HG03439 (cell line): ENCODE results near the gene TOMM34.

Experiments used
- ATAC-seq: cut with Tn5 transposase; IDR thresholded peaks from one replicate; pipeline ENCODE4 v1.9.1; 2021; ENCODE audit warnings: mild to moderate bottlenecking, moderate library complexity; ENCODE audit not compliant: unreplicated experiment

TOMM34 gene

DNA sequence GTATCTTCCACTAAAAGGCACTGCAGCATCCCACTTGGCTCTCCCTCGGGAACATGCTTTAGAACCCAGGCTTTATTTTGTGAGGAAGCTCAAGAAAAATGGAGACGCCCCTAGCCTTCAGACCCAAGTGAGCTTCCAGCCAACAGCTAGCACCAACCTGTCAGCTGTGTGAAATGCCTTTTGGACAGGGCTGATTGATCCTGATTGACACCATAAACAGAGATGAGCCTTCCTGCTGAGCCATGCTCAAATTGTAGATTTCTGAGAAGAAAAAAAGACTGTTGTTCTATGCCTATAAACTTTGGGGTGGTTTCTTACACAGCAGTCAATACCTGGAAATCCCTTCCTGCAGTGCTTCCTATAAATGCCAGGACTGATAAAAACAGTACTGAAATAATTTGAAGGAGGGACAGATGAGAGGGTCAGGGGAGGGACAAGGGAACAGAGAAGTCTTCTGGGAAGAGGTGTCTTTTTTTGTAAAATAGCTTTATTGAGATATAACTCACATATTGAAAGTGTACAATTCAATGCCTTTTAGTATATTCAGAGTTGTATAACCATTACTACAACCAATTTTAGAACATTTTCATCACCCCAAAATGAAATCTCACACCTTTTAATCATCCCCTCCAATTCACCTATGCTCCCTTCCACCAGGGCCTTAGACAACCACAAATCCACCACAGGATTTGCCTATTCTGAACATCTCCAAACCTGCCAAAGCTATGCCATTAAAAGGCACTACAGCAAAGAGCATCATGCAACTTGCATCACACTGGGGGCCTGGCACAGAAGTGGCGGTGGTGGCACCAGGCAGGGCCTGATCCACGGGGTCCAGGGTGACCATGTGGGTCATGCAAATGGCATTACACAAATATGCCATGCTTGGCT, 3.4 kb upstream of the TOMM34 start:
- ATAC-seq = no peak

DNA sequence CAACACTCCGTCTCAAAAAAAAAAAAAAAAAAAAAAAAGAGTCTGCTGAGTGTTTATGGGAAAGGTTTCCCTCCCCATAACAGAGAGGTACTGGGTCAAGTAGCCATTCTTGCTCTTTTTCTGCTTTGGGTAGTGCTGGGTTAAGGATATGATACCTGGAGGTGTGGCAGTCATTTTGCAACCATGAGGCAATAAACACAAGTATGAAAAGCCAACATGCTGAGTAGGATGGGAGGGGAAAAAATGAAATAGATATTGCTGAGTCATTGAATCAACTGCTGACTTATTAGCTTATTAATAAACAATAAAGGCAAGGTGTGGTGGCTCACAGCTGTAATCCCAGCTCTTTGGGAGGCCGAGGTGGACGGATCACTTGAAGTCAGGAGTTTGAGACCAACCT, 2.3 kb upstream of the TOMM34 start:
- ATAC-seq = no peak

DNA sequence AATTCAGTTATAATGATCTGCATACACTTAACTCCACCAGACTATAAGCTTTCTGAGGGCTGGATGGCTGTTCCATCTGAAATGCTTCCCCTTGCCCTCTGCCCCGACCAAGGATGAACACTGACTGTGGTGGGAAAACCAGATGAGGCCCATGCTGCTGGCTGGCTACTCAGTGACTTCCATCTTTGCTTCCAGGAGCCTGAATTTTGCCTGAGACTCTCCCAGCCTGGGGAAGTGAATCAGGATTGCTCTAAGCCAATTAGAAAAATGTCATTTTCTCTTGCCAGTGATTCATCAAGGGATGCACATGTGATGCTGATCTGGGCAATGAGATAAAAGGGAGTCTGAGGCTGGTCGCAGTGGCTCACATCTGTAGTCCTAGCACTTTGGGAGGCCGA, 1.7 kb upstream of the TOMM34 start:
- no peak for ATAC-seq

DNA sequence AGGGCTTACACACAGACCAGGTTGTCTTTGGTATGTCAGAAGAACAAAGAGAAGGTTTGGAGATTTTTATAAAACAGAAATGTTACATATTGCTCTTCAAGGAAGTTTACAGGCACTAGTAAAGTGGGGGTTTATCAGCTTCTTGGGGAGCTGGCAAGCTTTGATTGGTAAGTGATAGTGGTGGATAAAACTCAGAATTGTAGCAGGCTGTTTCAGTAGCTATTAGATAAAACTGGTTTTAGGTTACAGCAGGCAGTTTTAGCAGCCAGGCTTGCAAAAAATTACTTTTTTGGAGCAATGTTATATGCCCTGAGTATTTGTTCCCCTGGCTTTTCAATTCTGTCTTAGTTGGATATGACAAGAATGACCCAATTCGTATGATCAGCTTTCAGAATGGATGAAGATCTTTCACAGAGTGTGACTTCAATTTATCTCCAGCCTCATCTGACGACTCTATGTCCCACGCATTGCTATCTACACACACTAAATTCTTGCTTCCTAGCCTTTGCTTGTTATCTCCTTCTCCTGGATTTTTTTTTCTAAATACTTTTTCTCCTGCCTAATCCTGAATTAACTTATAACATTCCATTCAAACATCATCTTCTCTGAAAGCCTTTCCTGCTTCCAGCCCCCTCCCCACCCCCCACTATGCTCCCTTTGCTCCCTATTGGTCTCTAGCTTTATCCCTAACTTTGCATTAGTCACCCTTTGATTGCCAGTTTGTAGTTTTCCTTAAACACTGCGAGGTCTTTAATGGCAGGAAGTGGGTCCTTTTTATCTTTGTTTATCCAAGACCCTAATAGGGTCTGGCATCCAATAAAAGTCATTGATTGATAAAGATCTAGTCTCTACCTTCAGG, 1.0 kb upstream of the TOMM34 start:
- ATAC-seq = no peak

DNA sequence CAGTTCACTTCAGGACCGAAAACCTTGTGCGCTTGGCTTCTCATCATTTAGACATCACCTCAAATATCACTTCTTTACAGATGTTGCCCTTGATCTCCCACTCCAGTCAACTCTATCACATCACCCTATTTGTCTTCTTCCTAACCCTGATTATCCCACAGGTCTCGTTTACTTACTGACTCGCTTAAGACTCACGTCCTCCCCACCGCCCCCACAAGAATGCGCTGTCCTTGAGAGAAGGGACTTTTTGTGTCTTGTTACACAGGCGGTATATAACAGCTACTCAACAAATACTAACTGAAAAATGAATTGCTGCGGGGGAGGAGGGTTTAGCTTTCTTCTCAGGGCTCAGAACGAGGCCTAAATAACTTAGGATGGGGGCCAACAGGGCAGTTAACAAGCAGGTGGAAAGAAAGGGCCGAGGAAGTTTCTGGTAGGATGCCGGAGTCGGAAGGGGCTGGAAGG, 527 bp downstream of the TOMM34 start:
- ATAC-seq = no peak

DNA sequence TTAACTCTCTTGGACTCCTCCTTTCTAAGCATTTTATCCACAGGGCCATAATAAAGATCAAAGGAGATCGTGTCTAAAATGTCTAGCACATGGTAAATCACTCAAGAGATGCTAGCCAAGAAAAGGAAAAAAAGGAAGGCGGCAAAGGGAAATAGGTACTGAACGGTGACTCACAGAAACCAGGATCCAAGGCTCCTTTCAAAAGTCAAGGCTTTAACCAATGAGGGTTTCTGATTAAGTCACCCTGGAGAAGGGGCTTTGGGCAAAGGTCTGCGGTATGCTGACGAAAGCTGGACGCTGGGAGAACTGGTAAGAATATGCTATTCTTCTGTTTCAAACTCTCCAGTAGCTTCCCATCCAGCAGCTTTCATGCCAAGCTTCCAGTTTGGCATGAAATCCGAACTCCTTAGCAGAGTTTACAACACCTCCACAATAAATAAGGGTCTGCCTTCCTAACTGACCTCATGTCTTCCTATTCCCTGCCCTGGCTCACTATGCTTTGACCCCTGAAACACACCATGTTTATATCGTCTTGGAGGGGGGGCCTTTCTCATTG, 1.0 kb downstream of the TOMM34 start:
- no peak for ATAC-seq

DNA sequence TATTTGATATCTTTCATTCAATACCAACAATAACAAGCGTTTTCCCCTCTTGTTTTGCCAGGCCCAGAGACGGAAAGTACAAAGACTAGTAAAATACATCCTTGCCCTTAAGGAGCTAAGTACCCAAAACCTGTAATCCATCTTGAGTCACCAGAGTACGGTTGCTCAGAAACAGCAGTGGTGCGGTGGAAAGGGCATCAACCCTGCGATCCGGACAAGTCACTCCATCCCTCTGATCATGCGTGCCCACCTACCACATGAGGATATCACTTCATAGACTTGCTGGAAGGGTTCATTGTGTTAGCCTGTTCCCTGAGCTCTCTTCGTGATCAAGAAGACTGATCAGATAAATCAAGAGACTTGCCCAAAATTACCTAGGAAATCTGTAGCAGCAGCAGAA, 1.9 kb downstream of the TOMM34 start:
- ATAC-seq = no peak

DNA sequence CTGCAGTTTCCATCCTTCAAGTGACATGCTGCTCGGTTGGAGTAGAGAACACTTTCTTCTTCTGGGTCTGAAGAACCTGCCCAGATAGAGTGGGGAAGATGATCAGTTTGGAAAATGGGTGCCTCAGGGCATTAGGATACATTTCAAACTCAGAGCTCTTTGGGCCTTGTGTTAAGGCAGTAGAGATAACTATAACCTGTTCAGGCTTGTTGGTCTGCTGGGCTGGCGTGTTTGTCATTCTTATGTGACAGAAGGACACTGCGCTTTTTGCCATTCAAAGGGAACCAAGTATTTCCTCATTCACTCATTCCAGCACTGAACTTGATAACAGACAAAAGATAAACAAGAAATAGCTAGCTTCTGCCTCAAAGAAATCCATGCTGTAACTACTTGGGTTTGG, 3.8 kb downstream of the TOMM34 start:
- no peak for ATAC-seq

DNA sequence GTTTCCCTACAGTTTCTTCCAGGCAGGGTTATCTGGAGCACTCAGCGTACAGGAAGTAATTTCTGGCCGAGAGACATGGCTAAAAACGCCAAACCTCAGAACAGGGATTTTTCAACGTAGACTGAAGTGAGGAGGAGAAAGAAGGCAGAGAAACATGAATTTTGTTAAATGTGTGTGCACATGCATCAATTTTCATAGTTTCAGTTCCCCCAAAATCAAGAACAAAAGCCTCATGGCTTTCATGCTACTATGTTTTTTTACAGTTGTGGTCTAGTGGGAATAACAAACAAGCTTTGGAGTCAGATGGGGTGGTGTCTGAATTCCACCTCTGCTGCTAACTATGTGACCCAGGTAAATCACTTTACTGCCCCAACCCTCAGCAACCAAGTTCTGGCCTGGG, 4.9 kb downstream of the TOMM34 start:
- no peak for ATAC-seq

DNA sequence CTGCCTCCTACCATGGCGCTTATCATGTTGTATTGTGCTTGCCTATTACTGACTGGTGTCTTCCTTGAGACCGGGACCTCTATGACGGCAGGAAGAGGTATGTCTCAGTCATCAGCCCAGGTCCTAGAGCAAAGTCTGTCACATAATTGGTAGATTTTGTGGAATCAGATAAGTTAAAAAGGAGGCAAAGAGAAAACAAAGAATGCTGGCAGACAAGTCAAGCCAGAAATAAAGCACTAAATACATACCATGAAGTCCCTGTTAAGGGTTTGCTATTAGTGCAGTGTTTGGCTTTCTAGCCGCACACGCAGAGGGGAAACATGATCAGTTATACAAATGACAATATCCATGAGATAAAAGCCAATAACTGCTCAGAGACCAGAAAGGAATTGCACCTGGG, 6.0 kb downstream of the TOMM34 start:
- no peak for ATAC-seq

DNA sequence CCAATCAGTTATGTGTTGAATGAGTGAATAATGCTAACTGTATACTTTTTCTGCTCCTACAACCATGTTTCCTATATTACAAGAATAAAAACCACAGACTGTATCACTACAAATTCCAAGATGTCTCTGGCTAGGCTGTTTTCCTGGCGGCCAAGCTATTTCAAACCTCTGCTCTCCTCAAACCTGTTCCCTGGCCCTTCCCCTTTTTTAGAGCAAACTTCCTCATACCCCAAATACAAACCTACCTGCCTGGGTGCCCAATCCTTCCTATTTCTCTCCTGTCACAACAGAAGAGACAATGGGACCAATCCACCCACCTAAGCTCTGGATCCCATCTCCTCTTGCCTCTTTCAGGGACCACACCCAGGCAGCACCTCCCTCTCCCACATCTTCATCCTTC, 7.5 kb downstream of the TOMM34 start:
- ATAC-seq = no peak

DNA sequence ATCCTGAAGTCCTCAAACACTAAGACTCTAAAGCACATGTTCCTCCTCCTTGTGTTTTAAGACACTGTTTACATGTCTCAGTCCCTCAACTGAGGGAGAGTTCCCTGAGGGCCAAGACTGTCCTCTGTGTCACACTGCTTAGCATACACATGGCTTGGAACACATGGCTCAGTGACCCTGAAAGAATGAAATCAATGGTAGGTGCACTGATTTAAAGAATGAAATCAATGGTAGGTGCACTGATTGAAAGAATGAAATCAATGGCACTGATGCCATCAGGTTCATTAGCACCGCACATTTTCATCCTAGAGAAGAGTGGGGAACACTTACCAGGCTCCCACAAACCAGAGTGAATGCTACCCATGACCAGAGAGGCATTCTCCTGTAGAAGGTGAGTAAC, 9.8 kb downstream of the TOMM34 start:
- ATAC-seq = no peak

DNA sequence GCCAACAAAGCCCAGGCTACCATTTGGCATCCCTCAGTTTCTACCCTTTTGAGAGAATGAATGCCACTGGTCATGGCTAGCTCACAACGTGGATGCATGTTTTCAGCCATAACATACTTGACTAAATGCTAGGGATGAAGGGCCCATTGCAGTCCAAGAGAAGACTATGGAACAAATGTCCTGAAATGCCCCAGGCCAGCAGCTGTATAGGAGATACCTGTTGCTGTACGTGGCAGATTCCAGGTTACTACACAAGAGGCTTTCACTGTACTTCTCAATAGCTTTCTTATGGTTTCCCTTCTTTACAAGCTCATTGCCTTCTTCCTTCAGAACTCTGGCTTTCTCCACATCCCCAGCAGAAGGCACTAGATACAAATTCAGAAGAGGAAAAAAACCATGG, 11.7 kb downstream of the TOMM34 start:
- no peak for ATAC-seq

DNA sequence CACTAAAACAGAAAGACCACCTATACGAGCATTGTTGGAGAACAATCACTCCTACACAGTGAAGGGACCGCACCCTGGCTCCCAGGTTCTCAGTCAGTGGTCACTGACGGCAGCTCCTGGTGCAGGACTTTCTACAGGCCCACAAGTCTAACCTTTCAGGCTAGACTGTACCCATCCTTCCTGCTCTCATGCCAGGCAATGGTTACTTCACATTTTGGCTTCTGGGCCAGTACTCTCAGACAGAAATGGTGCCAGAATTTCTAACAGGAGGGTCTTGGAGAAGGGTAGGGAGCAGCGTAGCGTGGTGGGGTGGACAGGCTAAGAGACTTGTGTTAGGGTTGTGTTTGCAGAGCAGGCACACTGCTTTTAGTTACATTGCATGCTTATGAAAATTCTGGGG, 12.1 kb downstream of the TOMM34 start:
- ATAC-seq = no peak

DNA sequence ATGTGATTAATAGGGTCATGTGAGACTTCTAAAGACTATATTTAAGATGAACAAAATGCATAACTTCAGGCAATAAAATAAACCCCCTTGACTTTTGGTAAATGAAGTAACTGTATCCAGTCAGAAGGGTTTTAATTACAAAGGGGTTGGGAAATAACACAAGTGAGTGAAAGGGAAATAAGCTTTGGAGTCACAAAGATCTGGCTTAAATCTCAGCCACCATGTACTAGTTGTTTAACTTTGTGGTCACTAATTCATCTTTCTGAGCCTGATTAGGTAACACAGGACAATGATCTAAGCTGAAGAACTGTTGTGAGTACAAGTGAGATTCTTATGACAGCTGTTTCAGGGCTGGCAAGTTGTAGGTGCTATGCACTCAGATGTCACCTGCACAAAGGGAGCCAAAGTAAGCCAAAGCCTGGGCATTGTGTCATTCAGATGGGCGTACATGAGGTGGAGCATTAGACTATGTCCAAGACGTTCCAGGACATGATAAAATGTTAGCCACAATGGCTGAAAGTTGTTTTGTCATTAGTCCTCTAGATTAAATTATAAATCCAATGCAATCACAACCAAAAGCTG, 13.8 kb downstream of the TOMM34 start:
- ATAC-seq = no peak

DNA sequence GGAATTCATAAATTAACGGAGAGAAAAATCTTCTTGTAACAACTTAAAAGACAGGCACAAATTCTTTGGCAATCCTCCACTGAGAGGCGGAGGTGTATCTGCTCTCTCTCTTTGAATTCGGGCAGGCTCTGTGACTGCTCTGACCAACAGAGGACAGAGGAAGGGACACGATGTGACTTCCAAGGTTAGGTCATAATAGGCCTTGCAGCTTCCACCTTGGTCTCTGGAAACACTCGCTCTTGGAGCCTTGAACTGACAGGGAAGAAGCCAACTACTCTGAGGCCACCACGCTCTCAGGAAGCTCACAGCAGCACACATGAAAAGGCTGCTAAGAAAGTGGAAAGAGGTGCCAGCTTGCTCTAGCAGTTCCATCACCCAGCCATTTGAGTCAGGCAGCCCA, 14.9 kb downstream of the TOMM34 start:
- no peak for ATAC-seq

DNA sequence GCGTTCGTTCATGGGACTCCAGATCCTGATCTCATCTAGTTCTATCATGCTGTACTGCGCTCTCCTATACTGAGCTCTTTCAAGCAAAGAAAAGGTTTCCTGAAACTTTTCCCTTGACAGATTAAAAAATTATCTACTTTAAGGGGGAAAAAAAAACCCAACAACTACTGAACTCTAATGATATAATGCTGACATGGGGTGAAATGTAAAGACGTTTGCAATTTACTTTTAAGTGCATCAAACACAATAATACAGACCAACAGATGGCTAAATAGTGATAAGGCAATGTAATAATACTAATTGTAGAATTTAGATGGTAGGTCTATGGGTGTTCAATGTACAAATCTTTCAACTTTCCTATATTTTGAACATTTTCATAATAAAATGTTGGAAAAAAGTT, 16.4 kb downstream of the TOMM34 start:
- no peak for ATAC-seq

DNA sequence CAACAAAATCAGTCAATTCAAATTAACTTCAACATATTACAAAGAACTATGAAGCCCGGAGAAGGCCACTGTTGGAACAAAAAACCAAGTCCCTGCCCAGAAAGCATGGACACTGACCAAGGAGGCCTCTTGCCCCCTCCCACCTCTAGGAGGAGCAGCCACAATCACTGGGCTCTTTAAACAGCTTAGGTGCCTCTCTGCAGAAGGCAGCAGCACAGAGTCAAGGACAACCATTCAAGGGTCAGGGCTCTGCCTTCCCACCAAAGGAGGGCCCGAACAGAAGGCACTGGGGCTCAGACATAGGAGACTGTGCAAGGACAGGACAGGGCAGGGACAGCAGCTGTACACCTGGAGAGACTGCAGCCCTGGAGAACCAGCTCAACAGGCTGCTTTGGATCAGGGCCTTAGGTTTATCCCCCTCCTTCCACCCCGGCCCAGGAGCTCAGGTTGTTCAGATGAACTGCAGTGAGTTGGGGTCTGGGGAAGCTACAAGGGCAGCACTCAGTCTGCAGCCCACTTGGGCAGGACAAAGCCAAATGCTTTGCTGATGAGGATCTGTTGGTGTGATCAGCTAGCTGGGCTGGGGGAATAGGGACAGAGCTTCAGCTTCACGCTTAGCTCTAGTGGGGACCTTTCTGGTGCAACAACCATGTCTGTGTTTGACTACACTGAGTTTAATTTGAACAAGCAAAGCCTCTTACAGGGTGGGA, 17.8 kb downstream of the TOMM34 start:
- no peak for ATAC-seq

DNA sequence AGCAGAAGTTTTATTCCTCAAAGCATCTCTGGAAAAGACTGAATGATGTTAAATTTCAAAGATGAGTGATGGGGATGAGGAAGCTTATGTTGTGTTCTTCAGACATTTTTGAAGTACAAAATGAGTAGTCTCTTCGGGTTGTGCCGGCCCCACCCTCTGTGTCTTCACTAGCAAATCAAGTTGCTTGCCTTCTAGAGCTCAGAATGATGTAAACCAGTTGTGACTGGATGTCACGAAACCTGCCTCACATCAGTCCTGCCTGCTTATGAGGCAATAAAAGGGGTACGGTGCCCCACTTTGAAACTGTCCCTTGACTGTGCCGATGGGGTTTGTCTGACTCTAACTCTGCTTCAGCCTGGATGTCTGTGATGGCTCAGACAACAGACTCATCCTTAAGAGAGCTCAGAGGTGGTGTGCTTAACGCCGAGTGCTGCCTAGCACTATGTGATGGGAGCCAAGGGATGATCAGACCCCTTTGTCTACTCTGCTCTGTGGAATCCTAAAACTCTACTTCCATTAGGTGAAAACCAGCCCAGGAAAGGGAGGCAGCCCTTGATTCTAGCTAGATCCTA, 19.0 kb downstream of the TOMM34 start:
- no peak for ATAC-seq

DNA sequence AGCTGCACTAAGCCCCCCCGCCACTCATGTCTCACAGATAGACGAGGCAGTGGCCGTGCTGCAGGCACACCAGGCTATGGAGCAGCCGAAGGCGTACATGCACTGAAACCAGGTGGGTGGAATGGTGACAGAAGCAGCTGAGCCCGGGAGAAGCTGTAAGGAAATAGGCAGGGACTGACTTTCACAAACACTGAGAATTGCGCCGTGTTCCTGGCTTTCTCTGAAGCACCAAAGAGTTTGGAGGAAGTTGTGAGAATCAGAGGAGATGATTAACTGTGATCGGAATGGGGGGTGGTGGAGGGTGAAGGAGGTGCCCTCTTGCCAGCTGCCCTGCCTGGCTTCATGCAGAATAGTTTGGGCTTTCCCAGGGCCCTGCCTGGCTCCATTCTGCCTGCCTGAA, 21.6 kb downstream of the TOMM34 start:
- no peak for ATAC-seq
